Small intestine (tissue), 7 donors: ENCODE data around the gene MTCH1. TPM values are rescaled to one million over a fixed set of nuclear protein-coding genes. Genes with fewer than 3 reads are reported as not detected.
A peak's percentile ranks its signal among the peaks of the same experiment; 100 is the strongest.

Source experiments
- DNase-seq, 2 donors: peaks; one replicate each; pipeline versions ENCODE4 v3.0.0 to v3.0.0-alpha.2; 2013
- FAIRE-seq: peaks from 2 replicates; lab custom pipeline; 2012; peaks lifted over from hg19 to GRCh38; lab: Jason Lieb, UNC
- H3K27ac ChIP-seq, 3 donors: one replicate each; pipeline ENCODE4 v1.5.1; 2013; ENCODE audit warnings: low read length in 2 of 3, mild to moderate bottlenecking in 2 of 3, control low read depth in 1 of 3, inconsistent platforms in 1 of 3, low read depth in 1 of 3, moderate library complexity in 1 of 3
- H3K27me3 ChIP-seq, 3 donors: one replicate each; pipeline ENCODE4 v1.6.1; 2013; ENCODE audit warnings: low read length in 3 of 3, inconsistent platforms in 1 of 3; ENCODE audit not compliant: control insufficient read depth in 3 of 3, insufficient read depth in 3 of 3
- H3K36me3 ChIP-seq, 3 donors: one replicate each; pipeline ENCODE4 v1.6.1; 2013; ENCODE audit warnings: low read length in 3 of 3, inconsistent platforms in 1 of 3, low read depth in 1 of 3, mild to moderate bottlenecking in 1 of 3, moderate library complexity in 1 of 3; ENCODE audit not compliant: control insufficient read depth in 3 of 3, insufficient read depth in 2 of 3
- H3K4me1 ChIP-seq, 3 donors: one replicate each; pipeline ENCODE4 v1.6.1; 2013; ENCODE audit warnings: low read length in 2 of 3, inconsistent platforms in 1 of 3, low read depth in 1 of 3, mild to moderate bottlenecking in 1 of 3, moderate library complexity in 1 of 3; ENCODE audit not compliant: control insufficient read depth in 3 of 3, insufficient read depth in 2 of 3
- H3K4me3 ChIP-seq, 3 donors: one replicate each; pipeline ENCODE4 v1.5.1; 2013; ENCODE audit warnings: low read length in 3 of 3, control low read depth in 1 of 3, inconsistent platforms in 1 of 3, low read depth in 1 of 3, mild to moderate bottlenecking in 1 of 3, moderate library complexity in 1 of 3
- H3K9me3 ChIP-seq, 2 donors: one replicate each; pipeline ENCODE4 v1.6.1; 2013; ENCODE audit warnings: low read depth in 1 of 2, low read length in 1 of 2; ENCODE audit not compliant: control insufficient read depth in 2 of 2, insufficient read depth in 1 of 2
- WGBS, 3 donors: extraction: QIAGEN DNeasy Blood & Tissue Kit; methylation state at CpG; one replicate each; pipeline ENCODE4 v1.1.7; 2013; 5-methylcytosine and 5-hydroxymethylcytosine counted together
- polyA plus RNA-seq, 4 donors: library from polyadenylated mRNA; stranded (reverse) in 3 of 4; unstranded in 1 of 4; fragments of 200-250 nt in 3 of 4; fragments of 120-200 nt in 1 of 4; gene quantifications; one replicate each; pipeline versions ENCODE4 v1.2.1 to v1.2.3, GENCODE V29; 2013
- donor health status: healthy with polysubstance abuse.
- donor health status: control.
- donor health status: control.
- donor health status: Bipolar disorder and iron deficiency.
- donor health status: healthy.

MTCH1 gene
- polyA plus RNA-seq, 4 donors: 122 to 134 (median 124) TPM

DNA sequence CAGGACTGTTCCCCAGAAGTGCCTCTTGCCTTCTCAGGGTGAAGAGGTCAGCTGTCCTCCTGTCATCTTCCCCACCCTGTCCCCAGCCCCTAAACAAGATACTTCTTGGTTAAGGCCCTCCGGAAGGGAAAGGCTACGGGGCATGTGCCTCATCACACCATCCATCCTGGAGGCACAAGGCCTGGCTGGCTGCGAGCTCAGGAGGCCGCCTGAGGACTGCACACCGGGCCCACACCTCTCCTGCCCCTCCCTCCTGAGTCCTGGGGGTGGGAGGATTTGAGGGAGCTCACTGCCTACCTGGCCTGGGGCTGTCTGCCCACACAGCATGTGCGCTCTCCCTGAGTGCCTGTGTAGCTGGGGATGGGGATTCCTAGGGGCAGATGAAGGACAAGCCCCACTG, 21.6 kb downstream of the MTCH1 start:
- Histone ChIP-seq H3K27me3 (no peaks in the 10 kb centered on the region), H3K4me1 (peaks cover 2 to 16% (median 2%) of the 10 kb centered on the region in 3 donors), H3K36me3 (peaks cover 12 to 28% (median 13%) of the 10 kb centered on the region in 3 donors), H3K9me3 (no peaks in the 10 kb centered on the region), H3K27ac (no peak overlapping the region), H3K4me3 (no peak overlapping the region)
- FAIRE-seq (no peak), DNase-seq (no peak)
- 76 to 92% (median 82%) methylated on average over 6 of the region's 6 CpGs for WGBS, 3 donors

DNA sequence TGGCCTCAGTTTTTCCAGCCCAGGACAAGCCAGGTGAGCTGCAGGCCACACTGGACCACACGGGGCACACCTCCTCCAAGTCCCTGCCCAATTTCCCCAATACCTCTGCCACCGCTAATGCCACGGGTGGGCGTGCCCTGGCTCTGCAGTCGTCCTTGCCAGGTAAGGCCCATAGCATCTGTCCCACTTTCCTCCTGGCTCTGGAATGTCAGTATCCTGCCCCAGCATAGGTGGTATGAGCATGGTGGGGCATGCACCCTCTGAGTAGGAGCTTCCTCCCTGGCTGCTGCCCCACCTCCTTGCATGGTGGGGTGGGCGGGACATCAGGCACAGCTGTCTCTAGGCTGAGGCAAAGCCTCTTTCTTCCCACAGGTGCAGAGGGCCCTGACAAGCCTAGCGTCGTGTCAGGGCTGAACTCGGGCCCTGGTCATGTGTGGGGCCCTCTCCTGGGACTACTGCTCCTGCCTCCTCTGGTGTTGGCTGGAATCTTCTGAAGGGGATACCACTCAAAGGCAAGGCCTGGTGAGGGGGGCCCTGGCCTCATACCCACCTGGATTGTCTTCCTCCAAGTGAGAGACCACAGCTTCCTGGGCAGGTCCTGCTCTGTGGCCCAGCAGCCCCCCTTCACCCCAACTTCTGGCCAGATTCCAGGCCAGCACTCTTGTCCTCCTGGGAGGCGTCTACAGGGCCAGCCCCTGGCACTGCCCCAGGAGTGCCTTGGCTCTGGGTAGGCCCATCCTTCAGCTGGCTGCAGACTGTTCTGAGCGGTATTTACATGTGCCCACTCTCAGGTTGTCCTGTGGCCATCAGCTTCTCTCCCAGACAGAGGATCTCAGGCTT, 22.3 kb downstream of the MTCH1 start:
- Histone ChIP-seq H3K9me3 (no peaks in the 10 kb centered on the region), H3K27ac (no peak overlapping the region), H3K27me3 (no peaks in the 10 kb centered on the region), H3K36me3 (peaks cover 6 to 22% (median 9%) of the 10 kb centered on the region in 3 donors), H3K4me1 (peaks cover 2 to 16% (median 2%) of the 10 kb centered on the region in 3 donors), H3K4me3 (no peak overlapping the region)
- FAIRE-seq (no peak), DNase-seq (no peak)
- 30 to 52% (median 46%) methylated on average over 11 of the region's 11 CpGs for WGBS, 3 donors

GRCh38 chr6:36962874-36963273, 23.1 kb downstream of the MTCH1 start:
- no peak for FAIRE-seq
- WGBS, 3 donors: 57 to 79% (median 65%) methylated on average over 12 of the region's 12 CpGs
- H3K27ac ChIP-seq: no peak overlapping the region

DNA sequence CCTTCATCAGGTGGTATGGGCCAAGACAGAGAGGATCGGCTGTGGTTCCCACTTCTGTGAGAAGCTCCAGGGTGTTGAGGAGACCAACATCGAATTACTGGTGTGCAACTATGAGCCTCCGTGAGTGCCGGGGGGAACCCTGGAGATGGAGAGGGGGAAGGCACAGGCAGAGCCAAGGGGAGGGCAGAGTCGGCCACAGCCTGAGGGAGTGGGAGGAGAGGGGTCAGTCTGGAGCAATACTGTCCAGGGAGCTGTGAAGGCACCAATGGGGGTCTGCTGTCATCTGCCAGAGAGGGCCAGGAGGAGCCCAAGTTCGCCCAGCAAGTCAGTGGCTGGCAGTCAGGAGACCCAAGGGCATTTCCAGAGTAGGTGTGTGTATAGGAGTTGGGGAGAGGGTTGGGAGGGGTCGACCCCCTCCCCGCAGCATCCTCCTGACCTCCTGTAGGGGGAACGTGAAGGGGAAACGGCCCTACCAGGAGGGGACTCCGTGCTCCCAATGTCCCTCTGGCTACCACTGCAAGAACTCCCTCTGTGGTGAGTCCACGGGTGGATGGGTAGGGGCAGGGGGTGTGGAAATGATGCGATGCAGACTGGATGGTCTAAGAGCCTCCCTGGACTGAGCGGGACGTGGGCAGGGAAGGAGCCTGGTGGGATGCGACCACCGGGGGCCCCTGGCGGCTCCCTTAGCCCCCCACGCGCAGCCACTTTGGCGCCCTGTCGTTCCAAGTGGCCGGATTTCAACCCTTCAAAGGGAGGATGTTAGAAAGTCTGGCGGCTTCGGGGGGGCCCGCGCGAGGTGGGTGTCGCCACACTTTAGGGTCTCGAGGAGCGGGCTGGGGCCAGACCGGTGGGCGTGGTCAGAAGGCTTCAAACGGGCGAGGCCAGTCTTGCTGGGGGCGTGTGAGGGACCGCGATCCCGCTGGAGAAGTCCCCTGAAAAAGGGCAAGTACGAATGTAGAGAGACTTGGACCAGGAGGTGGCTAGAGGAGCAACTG, 24.3 kb downstream of the MTCH1 start:
- no peak for DNase-seq
- 69 to 82% (median 70%) methylated on average over 38 to 40 of the region's 40 CpGs for WGBS, 3 donors
- no peak for FAIRE-seq

More at GRCh38 chr6:36962874-36963273, 23.1 kb downstream of the MTCH1 start:
- no peak overlapping the region for H3K4me3 ChIP-seq
- peaks cover 2 to 16% (median 2%) of the 10 kb centered on the region in 3 donors for H3K4me1 ChIP-seq
- peaks cover 3 to 14% (median 4%) of the 10 kb centered on the region in 3 donors for H3K36me3 ChIP-seq
- H3K9me3 ChIP-seq: no peaks in the 10 kb centered on the region
- peak; percentile 35 to 44 for DNase-seq
- H3K27me3 ChIP-seq: no peaks in the 10 kb centered on the region

DNA sequence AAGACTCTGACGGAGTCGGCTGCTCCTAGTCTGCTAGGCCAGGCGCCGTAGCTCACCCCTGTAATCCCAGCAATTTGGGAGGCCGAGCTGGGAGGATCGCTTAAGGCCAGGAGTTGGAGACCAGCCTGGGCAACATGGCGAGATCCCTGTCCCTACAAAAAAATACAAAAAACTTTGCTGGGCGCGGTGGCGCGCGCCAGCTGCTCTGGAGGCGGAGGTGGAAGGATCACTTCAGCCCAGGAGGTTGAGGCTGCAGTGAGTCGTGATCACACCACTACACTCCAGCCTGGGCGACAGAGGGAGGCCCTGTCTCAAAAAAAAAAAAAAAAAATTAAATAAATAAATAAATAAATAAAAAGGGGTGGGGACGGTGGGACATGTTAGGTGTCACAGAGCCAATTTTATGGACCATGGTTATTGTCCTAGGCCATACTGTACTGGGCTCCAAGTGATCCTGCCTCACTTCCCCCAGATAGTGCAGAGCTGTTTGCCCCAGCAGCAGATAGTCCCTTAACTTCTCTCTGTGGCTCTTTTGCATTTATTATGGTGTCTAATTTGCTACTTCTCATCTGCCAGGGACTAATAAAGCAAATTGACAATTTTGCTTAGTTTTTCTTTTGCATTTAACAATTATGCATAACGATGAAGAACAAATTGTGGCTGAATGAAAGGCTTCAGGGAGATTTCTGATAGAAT, 26.3 kb downstream of the MTCH1 start:
- WGBS, 3 donors: 85 to 91% (median 86%) methylated on average over 17 of the region's 17 CpGs
- Histone ChIP-seq H3K27me3 (no peaks in the 10 kb centered on the region), H3K9me3 (no peaks in the 10 kb centered on the region), H3K36me3 (no peaks in the 10 kb centered on the region), H3K27ac (no peak overlapping the region), H3K4me1 (peaks cover 2 to 3% (median 2%) of the 10 kb centered on the region in 3 donors), H3K4me3 (no peak overlapping the region)
- no peak for FAIRE-seq
- no peak for DNase-seq

More for the DNA sequence above, 24.3 kb downstream of the MTCH1 start:
- Histone ChIP-seq H3K36me3 (peaks cover 0 to 3% (median 0%) of the 10 kb centered on the region in 3 donors), H3K4me3 (no peak overlapping the region), H3K4me1 (peaks cover 2 to 7% (median 2%) of the 10 kb centered on the region in 3 donors), H3K27ac (no peak overlapping the region), H3K9me3 (no peaks in the 10 kb centered on the region), H3K27me3 (no peaks in the 10 kb centered on the region)

DNA sequence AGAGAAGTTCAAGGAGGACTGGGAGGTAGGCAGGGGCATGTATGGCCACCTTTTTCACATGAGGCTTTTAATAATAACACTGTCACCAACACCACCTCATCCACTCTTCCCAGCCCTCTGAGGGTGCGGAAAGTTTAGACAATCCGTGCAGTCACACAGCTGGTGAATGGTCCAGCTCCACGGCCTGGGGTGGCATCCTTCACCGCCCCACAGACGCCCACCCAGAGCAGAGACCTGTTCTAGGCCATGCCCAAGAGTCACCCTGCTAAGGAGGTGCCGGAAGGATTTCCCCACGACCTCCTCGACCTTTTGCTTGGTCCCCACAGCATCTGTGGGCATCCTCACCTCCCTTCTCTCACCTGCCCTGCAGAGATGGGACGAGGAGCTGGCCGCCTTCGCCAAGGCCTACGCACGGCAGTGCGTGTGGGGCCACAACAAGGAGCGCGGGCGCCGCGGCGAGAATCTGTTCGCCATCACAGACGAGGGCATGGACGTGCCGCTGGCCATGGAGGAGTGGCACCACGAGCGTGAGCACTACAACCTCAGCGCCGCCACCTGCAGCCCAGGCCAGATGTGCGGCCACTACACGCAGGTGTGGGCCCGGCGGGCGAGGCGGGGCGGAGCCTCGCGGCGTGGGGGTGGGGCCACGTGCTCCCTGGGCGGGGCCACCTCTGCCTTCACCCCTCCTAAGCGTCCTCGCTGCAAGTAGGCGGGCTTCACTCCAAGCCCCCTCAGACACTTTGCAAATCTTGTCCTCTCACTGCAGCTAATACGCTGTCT, 27.0 kb downstream of the MTCH1 start:
- DNase-seq (no peak), FAIRE-seq (no peak)
- no peak overlapping the region for H3K27ac ChIP-seq
- no peak overlapping the region for H3K4me3 ChIP-seq
- no peaks in the 10 kb centered on the region for H3K36me3 ChIP-seq
- H3K9me3 ChIP-seq: no peaks in the 10 kb centered on the region
- 85 to 96% (median 90%) methylated on average over 34 to 44 of the region's 44 CpGs for WGBS, 3 donors
- no peaks in the 10 kb centered on the region for H3K27me3 ChIP-seq
- H3K4me1 ChIP-seq: peaks cover 0 to 3% (median 2%) of the 10 kb centered on the region in 3 donors

- Histone ChIP-seq H3K27ac (no peak overlapping the region), H3K36me3 (no peaks in the 10 kb centered on the region), H3K9me3 (no peaks in the 10 kb centered on the region), H3K4me3 (no peak overlapping the region), H3K4me1 (peaks cover 0 to 3% (median 2%) of the 10 kb centered on the region in 3 donors), H3K27me3 (no peaks in the 10 kb centered on the region)
- no peak for DNase-seq
- WGBS, 3 donors: 77 to 84% (median 82%) methylated on average over 9 of the region's 9 CpGs
- no peak for FAIRE-seq
These were observed 28.2 kb downstream of the MTCH1 start for GRCh38 chr6:36957773-36958271.
